Memory B cell (primary cell): ENCODE results near the gene FUBP1.

ENCODE experiments used
- ATAC-seq: fragments of 150-1000 bp; cut with Tn5 transposase; 2 replicates; pipeline ENCODE4 v1.10.0; 2021; ENCODE audit warnings: low read depth, mild to moderate bottlenecking, moderate library complexity
- DNase-seq, 2 donors: peaks; one replicate each; pipeline ENCODE4 v3.0.0; 2022; ENCODE audit warnings: low spot score in 2 of 2
- H3K27ac Mint-ChIP-seq: one replicate; pipeline ENCODE4 v1.8.0; 2022; ENCODE audit warnings: mild to moderate bottlenecking, moderate library complexity, mixed read lengths
- H3K27me3 Mint-ChIP-seq: one replicate; pipeline ENCODE4 v1.8.0; 2022; ENCODE audit warnings: mixed read lengths
- H3K36me3 Mint-ChIP-seq: one replicate; pipeline ENCODE4 v1.8.0; 2022; ENCODE audit warnings: mild to moderate bottlenecking, mixed read lengths
- H3K4me1 Mint-ChIP-seq: one replicate; pipeline ENCODE4 v1.8.0; 2022; ENCODE audit warnings: mixed read lengths
- H3K4me3 Mint-ChIP-seq: one replicate; pipeline ENCODE4 v1.8.0; 2022; ENCODE audit warnings: mild to moderate bottlenecking, moderate library complexity, mixed read lengths
- H3K9me3 Mint-ChIP-seq: one replicate; pipeline ENCODE4 v1.8.0; 2022; ENCODE audit warnings: mixed read lengths

Gene FUBP1

DNA sequence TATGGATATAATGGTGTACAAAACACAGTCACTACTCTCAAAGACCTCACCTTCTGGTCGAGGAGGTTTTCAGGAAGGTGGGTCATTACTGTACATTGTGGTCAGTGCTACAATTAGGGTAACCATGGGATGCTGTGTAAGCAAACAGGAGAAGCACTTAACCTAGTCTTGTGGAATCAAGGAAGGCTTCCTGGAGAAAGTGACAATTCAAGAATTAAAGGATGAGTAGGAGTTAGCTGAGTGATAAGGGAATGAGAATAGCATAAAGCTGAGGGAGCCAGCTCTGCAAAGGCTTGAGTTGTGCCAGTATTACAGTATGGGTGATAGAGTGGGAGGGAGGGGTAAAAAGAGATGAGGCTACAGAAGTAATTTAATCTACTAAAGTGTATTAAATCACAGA lies 73.3 kb downstream of the FUBP1 start:
- H3K4me1 Mint-ChIP-seq = no peaks in the 10 kb centered on the region
- H3K4me3 Mint-ChIP-seq = no peak overlapping the region
- no peak overlapping the region for H3K27ac Mint-ChIP-seq
- H3K36me3 Mint-ChIP-seq = no peaks in the 10 kb centered on the region
- no peak for ATAC-seq
- H3K9me3 Mint-ChIP-seq = no peaks in the 10 kb centered on the region
- no peak for DNase-seq
- H3K27me3 Mint-ChIP-seq = no peaks in the 10 kb centered on the region

DNA sequence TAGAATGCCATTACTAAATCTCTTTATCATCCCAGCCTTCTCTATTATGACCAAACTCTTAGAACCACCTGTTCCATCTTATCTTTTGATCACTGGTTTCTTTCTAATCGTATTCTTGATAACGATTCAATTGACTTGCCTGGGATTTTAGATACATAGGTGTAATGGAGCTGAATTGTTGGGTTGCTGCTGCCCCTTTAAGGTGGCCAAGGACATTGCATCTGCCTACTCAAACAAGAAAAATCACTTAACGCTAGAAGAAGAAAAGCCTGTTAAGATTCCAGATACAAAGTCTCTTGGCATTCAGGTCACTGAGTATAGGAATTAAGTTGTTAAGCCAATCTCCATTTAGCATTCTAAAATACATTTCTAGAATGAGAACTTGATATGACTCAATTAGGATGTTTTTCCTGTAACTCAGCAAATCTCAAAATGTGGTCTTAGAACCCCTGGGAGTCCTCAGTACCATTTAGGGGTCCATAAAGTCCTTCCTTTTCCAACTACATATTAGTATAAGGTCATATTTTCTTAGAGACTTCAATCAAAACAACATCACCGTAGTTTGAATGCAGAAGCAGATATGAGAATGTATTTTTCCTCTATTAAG lies 78.1 kb downstream of the FUBP1 start:
- Mint-ChIP-seq H3K4me3 (no peak overlapping the region), H3K27me3 (peaks cover 1% of the 10 kb centered on the region), H3K4me1 (no peaks in the 10 kb centered on the region), H3K36me3 (peaks cover 2% of the 10 kb centered on the region), H3K27ac (no peak overlapping the region), H3K9me3 (no peaks in the 10 kb centered on the region)
- ATAC-seq (no peak), DNase-seq (no peak)

DNA sequence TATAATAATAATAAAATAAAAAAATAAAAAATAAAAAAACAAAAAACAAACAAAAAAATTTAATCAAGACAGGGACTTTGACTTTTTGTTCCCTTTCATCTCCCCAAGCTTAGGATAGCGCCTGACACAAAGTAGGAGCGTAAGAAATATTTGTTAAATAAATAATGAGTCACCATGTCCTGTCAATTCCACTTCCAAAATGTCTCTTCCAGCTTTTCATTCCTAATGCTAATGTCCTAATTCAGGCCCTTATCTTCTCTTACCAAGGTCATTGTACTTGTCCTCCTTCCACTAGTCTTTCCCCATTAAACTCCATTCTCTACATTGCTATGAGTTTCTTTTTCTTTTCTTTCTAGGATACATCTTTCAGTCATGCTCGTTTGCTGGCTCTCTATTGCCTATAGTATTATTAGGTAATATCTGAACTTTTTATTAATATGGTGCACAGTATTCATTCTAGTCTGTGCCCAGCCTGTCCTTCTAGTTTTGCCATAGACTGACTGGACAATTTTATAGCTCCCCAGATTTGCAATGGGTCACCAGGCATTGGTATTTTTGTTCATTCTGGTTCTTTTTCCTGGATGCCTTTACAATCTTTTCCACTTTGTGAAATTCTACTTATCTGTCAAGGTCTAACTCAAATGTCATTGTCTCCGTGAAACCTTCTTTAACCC lies 79.1 kb downstream of the FUBP1 start:
- peaks cover 1% of the 10 kb centered on the region for H3K27me3 Mint-ChIP-seq
- peaks cover 2% of the 10 kb centered on the region for H3K36me3 Mint-ChIP-seq
- no peak for ATAC-seq
- DNase-seq = no peak
- no peaks in the 10 kb centered on the region for H3K9me3 Mint-ChIP-seq
- H3K27ac Mint-ChIP-seq = no peak overlapping the region
- no peaks in the 10 kb centered on the region for H3K4me1 Mint-ChIP-seq
- H3K4me3 Mint-ChIP-seq = no peak overlapping the region
